Activated T-helper 2 cell treated with anti-CD3 and anti-CD28 coated beads, Interferon-gamma antibody, Interleukin-2, Interleukin-4, amounts not matched to agents 10 μg/mL and 5 μg/mL and 100 μg/mL, durations not matched to agents 14 hours and 24 hours and 36 hours (primary cell): ENCODE measurements around the gene TIA1. TPM values are rescaled to one million over a fixed set of nuclear protein-coding genes. Genes with fewer than 3 reads are reported as not detected.
"Not testable (repeated sequence)": the region's sequence is repeated elsewhere in the genome, so short reads cannot be mapped to it uniquely, and the experiment has no call there.

Source experiments
- DNase-seq: peaks from one replicate; pipeline ENCODE4 v3.0.0; 2021; ENCODE audit warnings: low spot score
- H3K27ac Mint-ChIP-seq: one replicate; pipeline ENCODE4 v1.8.0; 2021; ENCODE audit warnings: mixed read lengths
- H3K27me3 Mint-ChIP-seq: one replicate; pipeline ENCODE4 v1.8.0; 2021; ENCODE audit warnings: low read depth, mixed read lengths
- H3K36me3 Mint-ChIP-seq: one replicate; pipeline ENCODE4 v1.8.0; 2021; ENCODE audit warnings: low read depth, mixed read lengths
- H3K4me1 Mint-ChIP-seq: one replicate; pipeline ENCODE4 v1.8.0; 2021; ENCODE audit warnings: low read depth, mixed read lengths
- H3K4me3 Mint-ChIP-seq: one replicate; pipeline ENCODE4 v1.8.0; 2021; ENCODE audit warnings: low read depth, mild to moderate bottlenecking, moderate library complexity, mixed read lengths
- H3K9me3 Mint-ChIP-seq: one replicate; pipeline ENCODE4 v1.8.0; 2021; ENCODE audit warnings: mixed read lengths
- intact Hi-C: fragments of 100-400 bp; cut with micrococcal nuclease; formaldehyde crosslinking; loops from one replicate; pipeline ENCODE4 v1.15.1; 2023
- total RNA-seq: library from RNA; stranded (reverse); gene quantifications from 2 replicates; pipeline ENCODE4 v1.2.3, GENCODE V29; 2022

The TIA1 gene
- total RNA-seq, 1 donor from 2014 or later = 113 TPM

DNA sequence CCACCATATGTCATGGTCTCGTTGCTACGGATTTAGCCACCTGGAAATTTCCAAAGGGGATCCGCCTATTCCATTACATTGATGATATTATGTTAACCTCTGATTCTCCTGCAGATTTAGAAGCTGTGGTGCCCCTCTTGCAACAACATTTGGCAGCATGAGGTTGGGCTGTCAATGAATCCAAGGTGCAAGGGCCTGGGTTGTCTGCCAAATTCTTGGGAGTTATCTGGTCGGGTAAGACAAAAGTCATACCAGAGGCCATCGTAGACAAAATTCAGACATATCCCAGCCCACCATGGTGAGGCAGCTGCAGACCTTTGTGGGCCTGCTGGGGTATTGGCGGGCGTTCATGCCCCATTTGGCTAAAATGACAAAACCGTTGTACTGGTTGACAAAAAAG, 44.0 kb downstream of the TIA1 start:
- H3K27ac Mint-ChIP-seq = no peak overlapping the region
- intact Hi-C loops = no loop called here
- H3K27me3 Mint-ChIP-seq = no peaks in the 10 kb centered on the region
- no peaks in the 10 kb centered on the region for H3K36me3 Mint-ChIP-seq
- no peak overlapping the region for H3K4me3 Mint-ChIP-seq
- no peak for DNase-seq
- no peaks in the 10 kb centered on the region for H3K9me3 Mint-ChIP-seq
- H3K4me1 Mint-ChIP-seq = no peaks in the 10 kb centered on the region

GRCh38 chr2:70203086-70203485, 45.3 kb downstream of the TIA1 start:
- DNase-seq = no peak
- H3K27ac Mint-ChIP-seq = no peak overlapping the region
- no peak overlapping the region for H3K4me3 Mint-ChIP-seq
- no peaks in the 10 kb centered on the region for H3K4me1 Mint-ChIP-seq
- intact Hi-C loops = no loop called here
- H3K9me3 Mint-ChIP-seq = no peaks in the 10 kb centered on the region
- H3K27me3 Mint-ChIP-seq = no peaks in the 10 kb centered on the region
- H3K36me3 Mint-ChIP-seq = no peaks in the 10 kb centered on the region

- H3K36me3 Mint-ChIP-seq = no peaks in the 10 kb centered on the region
- H3K27me3 Mint-ChIP-seq = no peaks in the 10 kb centered on the region
- H3K4me1 Mint-ChIP-seq = no peaks in the 10 kb centered on the region
- no peak overlapping the region for H3K4me3 Mint-ChIP-seq
- H3K9me3 Mint-ChIP-seq = no peaks in the 10 kb centered on the region
- H3K27ac Mint-ChIP-seq = no peak overlapping the region
- intact Hi-C loops = no loop called here
- DNase-seq = no peak
Measured at GRCh38 chr2:70202236-70202806, 46.1 kb downstream of the TIA1 start.

DNA sequence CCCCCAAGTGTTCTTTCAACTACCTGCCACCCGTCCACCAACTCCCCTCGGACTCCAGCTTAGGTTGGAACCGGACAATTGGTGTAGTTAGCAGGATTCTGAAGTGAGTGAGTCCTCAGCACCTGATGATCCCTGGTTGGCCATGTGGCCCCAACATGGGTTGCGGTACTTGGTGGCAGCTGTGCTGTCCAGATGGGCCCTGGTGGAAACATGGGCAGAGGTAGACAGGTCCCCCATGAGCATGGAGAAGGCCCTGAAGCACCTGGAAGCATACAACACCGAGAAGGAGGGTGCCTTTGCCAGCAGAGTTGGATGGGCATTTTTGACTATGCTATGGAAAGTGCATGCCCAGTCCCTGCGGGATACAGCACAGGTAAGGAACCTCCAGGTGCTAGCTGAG, 46.6 kb downstream of the TIA1 start:
- Mint-ChIP-seq H3K27me3 (no peaks in the 10 kb centered on the region), H3K27ac (no peak overlapping the region), H3K4me1 (no peaks in the 10 kb centered on the region), H3K36me3 (no peaks in the 10 kb centered on the region), H3K4me3 (no peak overlapping the region), H3K9me3 (no peaks in the 10 kb centered on the region)
- no peak for DNase-seq
- intact Hi-C loops = no loop called here

DNA sequence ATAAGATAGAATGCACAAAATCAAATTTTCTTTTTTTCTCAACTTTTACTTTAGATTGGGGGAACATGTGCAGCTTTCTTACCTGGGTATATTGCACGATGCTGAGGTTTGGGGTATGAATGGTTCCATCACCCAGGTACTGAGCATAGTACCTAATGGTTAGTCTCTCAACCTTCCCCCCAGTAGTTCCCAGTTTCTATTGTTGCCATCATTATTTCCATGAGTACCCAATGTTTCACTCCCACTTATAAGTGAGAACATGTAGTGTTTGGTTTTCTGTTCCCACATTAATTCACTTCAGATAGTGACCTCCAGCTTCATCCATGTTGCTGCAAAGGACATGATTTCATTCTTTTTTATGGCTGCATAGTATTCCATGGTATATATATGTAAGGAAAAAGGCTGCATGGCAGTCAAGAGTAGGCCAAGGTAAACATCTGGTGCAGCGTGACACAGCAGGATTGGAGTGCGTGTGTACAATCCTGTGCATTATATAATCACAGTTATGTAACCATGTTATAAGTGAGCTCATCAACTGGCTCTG, 47.1 kb downstream of the TIA1 start:
- Mint-ChIP-seq H3K9me3 (no peaks in the 10 kb centered on the region), H3K4me1 (no peaks in the 10 kb centered on the region), H3K27me3 (no peaks in the 10 kb centered on the region), H3K36me3 (no peaks in the 10 kb centered on the region), H3K4me3 (no peak overlapping the region), H3K27ac (no peak overlapping the region)
- no peak for DNase-seq
- intact Hi-C loops = no loop called here

- intact Hi-C loops = no loop called here
- no peak overlapping the region for H3K27ac Mint-ChIP-seq
- H3K27me3 Mint-ChIP-seq = peaks cover 3% of the 10 kb centered on the region
- no peak for DNase-seq
- H3K36me3 Mint-ChIP-seq = no peaks in the 10 kb centered on the region
- H3K9me3 Mint-ChIP-seq = no peaks in the 10 kb centered on the region
- H3K4me1 Mint-ChIP-seq = no peaks in the 10 kb centered on the region
- H3K4me3 Mint-ChIP-seq = no peak overlapping the region
Measured at GRCh38 chr2:70199320-70199864, 49.0 kb downstream of the TIA1 start.

GRCh38 chr2:70192516-70192915, 55.9 kb downstream of the TIA1 start:
- Mint-ChIP-seq H3K4me1 (peaks cover 18% of the 10 kb centered on the region), H3K36me3 (peaks cover 7% of the 10 kb centered on the region), H3K4me3 (no peak overlapping the region), H3K9me3 (no peaks in the 10 kb centered on the region), H3K27ac (no peak overlapping the region), H3K27me3 (peaks cover 3% of the 10 kb centered on the region)
- no peak for DNase-seq
- intact Hi-C loops = no loop called here

DNA sequence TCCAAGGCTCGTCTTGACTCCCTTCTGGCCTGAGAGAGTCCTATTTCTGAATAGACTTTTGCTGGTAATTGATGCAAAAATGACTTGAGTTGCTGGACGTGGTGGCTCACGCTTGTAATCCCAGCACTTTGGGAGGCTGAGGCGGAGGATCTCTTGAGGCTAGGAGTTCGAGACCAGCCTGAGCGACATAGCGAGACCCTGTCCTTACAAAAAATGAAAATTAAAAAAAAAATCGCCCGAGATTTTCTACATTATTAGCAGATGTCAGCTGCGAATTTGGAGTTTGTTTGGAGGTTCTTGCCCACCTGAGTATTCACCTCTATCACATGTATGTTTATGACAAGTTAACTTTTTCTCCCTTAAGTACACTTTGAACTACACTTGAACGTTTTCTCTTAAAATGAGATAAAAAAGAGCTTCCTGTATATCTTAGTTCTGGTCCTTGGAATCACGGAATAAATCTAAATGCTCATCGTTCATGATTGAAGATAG, 57.1 kb downstream of the TIA1 start:
- Mint-ChIP-seq H3K36me3 (peaks cover 7% of the 10 kb centered on the region), H3K4me1 (peaks cover 18% of the 10 kb centered on the region), H3K27ac (peak overlapping the region; percentile 98), H3K9me3 (no peaks in the 10 kb centered on the region), H3K27me3 (peaks cover 3% of the 10 kb centered on the region), H3K4me3 (peak overlapping the region; percentile 96)
- no peak for DNase-seq
- intact Hi-C loops = loop anchor here (2.0 kb wide), 3 partner anchors 68 to 108 kb away; partner anchors contain the start of genes PCYOX1 and SNRPG

GRCh38 chr2:70190418-70191243, 57.8 kb downstream of the TIA1 start, which contains the start of gene C2orf42:
TSS of gene C2orf42 (minus strand) at chr2:70191019. CDS start at chr2:70181985, 9,034 bp downstream.
- peaks cover 18% of the 10 kb centered on the region for H3K4me1 Mint-ChIP-seq
- H3K9me3 Mint-ChIP-seq = no peaks in the 10 kb centered on the region
- peaks cover under 1% of the 10 kb centered on the region for H3K27me3 Mint-ChIP-seq
- intact Hi-C loops = loop anchor here (1.0 to 2.0 kb wide), 8 partner anchors 48 to 361 kb away; partner anchors contain the start of genes GMCL1, PCYOX1, SNRPG and TIA1
- H3K4me3 Mint-ChIP-seq = peak within 1 kb of the TSS; percentile 96
- H3K27ac Mint-ChIP-seq = peak within 1 kb of the TSS; percentile 98
- peak; percentile 94 for DNase-seq
- peaks cover 7% of the 10 kb centered on the region for H3K36me3 Mint-ChIP-seq

GRCh38 chr2:70188460-70188859, 60.0 kb downstream of the TIA1 start:
- Mint-ChIP-seq H3K9me3 (no peaks in the 10 kb centered on the region), H3K4me1 (peaks cover 18% of the 10 kb centered on the region), H3K4me3 (peak overlapping the region; percentile 23), H3K27me3 (no peaks in the 10 kb centered on the region), H3K27ac (peak overlapping the region; percentile 46), H3K36me3 (peaks cover 7% of the 10 kb centered on the region)
- intact Hi-C loops = no loop called here
- DNase-seq = no peak

GRCh38 chr2:70187170-70187569, 61.3 kb downstream of the TIA1 start:
- H3K27ac Mint-ChIP-seq, DNase-seq, H3K9me3 Mint-ChIP-seq, H3K27me3 Mint-ChIP-seq, intact Hi-C loops, H3K4me3 Mint-ChIP-seq: not testable (repeated sequence)
- peaks cover 14% of the 10 kb centered on the region for H3K36me3 Mint-ChIP-seq
- peaks cover 21% of the 10 kb centered on the region for H3K4me1 Mint-ChIP-seq

GRCh38 chr2:70182689-70183088, 65.7 kb downstream of the TIA1 start:
- intact Hi-C loops = no loop called here
- DNase-seq = no peak
- peaks cover 3% of the 10 kb centered on the region for H3K4me1 Mint-ChIP-seq
- no peak overlapping the region for H3K27ac Mint-ChIP-seq
- no peaks in the 10 kb centered on the region for H3K27me3 Mint-ChIP-seq
- H3K9me3 Mint-ChIP-seq = no peaks in the 10 kb centered on the region
- H3K4me3 Mint-ChIP-seq = no peak overlapping the region
- H3K36me3 Mint-ChIP-seq = peaks cover 34% of the 10 kb centered on the region
